Astrocyte (in vitro differentiated cells and primary cell): Measurements from ENCODE around the gene MRTFA. TPM values are rescaled to one million over a fixed set of nuclear protein-coding genes. Genes with fewer than 3 reads are reported as not detected.

Experiments used
- DNase-seq: peaks from one replicate; pipeline ENCODE4 v3.0.0-alpha.2; 2010; ENCODE audit warnings: low read depth
- FAIRE-seq: peaks from 2 replicates; lab custom pipeline; 2011; peaks lifted over from hg19 to GRCh38; lab: Jason Lieb, UNC
- H2AFZ ChIP-seq: 2 replicates; pipeline ENCODE4 v1.6.0; 2012; ENCODE audit warnings: low read depth, low read length, inconsistent platforms
- H3K27ac ChIP-seq: 2 replicates; pipeline ENCODE4 v1.5.1; 2011; ENCODE audit warnings: low read depth, low read length, inconsistent platforms
- H3K27me3 ChIP-seq: 2 replicates; pipeline ENCODE4 v1.6.0; 2011; ENCODE audit warnings: low read length, inconsistent platforms; ENCODE audit not compliant: insufficient read depth
- H3K36me3 ChIP-seq: 2 replicates; pipeline ENCODE4 v1.5.1; 2011; ENCODE audit warnings: low read length, inconsistent platforms; ENCODE audit not compliant: insufficient read depth
- H3K4me1 ChIP-seq: 2 replicates; pipeline ENCODE4 v1.5.1; 2011; ENCODE audit warnings: low read length, inconsistent platforms; ENCODE audit not compliant: insufficient read depth
- H3K4me2 ChIP-seq: 2 replicates; pipeline ENCODE4 v1.6.0; 2012; ENCODE audit warnings: low read length, inconsistent platforms
- H3K4me3 ChIP-seq: 2 replicates; pipeline ENCODE4 v1.5.1; 2011; ENCODE audit warnings: low read depth, mild to moderate bottlenecking, low read length, inconsistent platforms; ENCODE audit not compliant: insufficient read depth
- H3K79me2 ChIP-seq: 2 replicates; pipeline ENCODE4 v1.6.0; 2012; ENCODE audit warnings: mild to moderate bottlenecking, low read length, inconsistent platforms; ENCODE audit not compliant: insufficient read depth
- H3K9ac ChIP-seq: 2 replicates; pipeline ENCODE4 v1.6.0; 2012; ENCODE audit warnings: mild to moderate bottlenecking, low read length, inconsistent platforms
- H3K9me3 ChIP-seq: 2 replicates; pipeline ENCODE4 v1.5.1; 2012; ENCODE audit warnings: low read depth, mild to moderate bottlenecking, low read length, inconsistent platforms; ENCODE audit not compliant: insufficient read depth
- H4K20me1 ChIP-seq: 2 replicates; pipeline ENCODE4 v1.6.0; 2012; ENCODE audit warnings: low read length, inconsistent platforms; ENCODE audit not compliant: insufficient read depth
- H3K27ac Mint-ChIP-seq: one replicate; pipeline ENCODE4 v1.8.0; 2021; ENCODE audit warnings: mild to moderate bottlenecking, mixed read lengths; ENCODE audit not compliant: unreplicated experiment
- H3K27me3 Mint-ChIP-seq: one replicate; pipeline ENCODE4 v1.8.0; 2021; ENCODE audit warnings: low read depth, mixed read lengths; ENCODE audit not compliant: unreplicated experiment
- H3K36me3 Mint-ChIP-seq: one replicate; pipeline ENCODE4 v1.8.0; 2021; ENCODE audit warnings: low read depth, mixed read lengths; ENCODE audit not compliant: unreplicated experiment
- H3K4me1 Mint-ChIP-seq: one replicate; pipeline ENCODE4 v1.8.0; 2021; ENCODE audit warnings: low read depth, mixed read lengths; ENCODE audit not compliant: unreplicated experiment
- H3K4me3 Mint-ChIP-seq: one replicate; pipeline ENCODE4 v1.8.0; 2021; ENCODE audit warnings: mild to moderate bottlenecking, moderate library complexity, mixed read lengths; ENCODE audit not compliant: unreplicated experiment
- H3K9me3 Mint-ChIP-seq: one replicate; pipeline ENCODE4 v1.8.0; 2021; ENCODE audit warnings: mild to moderate bottlenecking, mixed read lengths; ENCODE audit not compliant: unreplicated experiment
- EZH2 ChIP-seq: IDR thresholded peaks from 2 replicates; pipeline ENCODE4 v1.6.1; 2012; ENCODE audit warnings: mild to moderate bottlenecking, low read length, inconsistent platforms; ENCODE audit not compliant: insufficient read depth
- total RNA-seq: library from RNA; stranded (reverse); gene quantifications from 2 replicates; pipeline ENCODE4 v1.2.1, GENCODE V29; 2021
- TF ChIP-seq, protein P1 (sequence below): IDR thresholded peaks from 2 replicates; pipeline ENCODE4 v1.5.1; 2011; ENCODE audit warnings: low read depth, mild to moderate bottlenecking, inconsistent platforms, low read length, moderate library complexity; ENCODE audit not compliant: insufficient read depth

The MRTFA gene
- total RNA-seq, 1 donor from 2014 or later = 74.3 TPM

DNA sequence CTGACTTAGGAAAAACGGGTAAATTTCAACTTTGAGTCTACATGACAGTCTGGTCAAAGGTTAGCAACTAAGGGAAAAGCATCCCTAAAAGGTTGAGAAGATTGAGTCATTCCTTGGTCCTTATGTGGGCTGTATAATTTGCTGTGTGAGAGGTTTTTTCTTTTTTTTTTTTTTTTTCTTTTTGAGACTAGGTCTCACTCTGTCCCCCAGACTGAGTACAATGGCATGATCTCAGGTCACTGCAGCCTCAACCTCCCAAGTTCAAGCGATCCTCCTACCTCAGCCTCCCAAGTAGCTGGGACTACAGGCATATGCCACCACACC, 101.4 kb downstream of the MRTFA start:
- Mint-ChIP-seq H3K9me3 (no peaks in the 10 kb centered on the region), H3K4me3 (no peak overlapping the region), H3K4me1 (peaks cover 31% of the 10 kb centered on the region), H3K36me3 (peaks cover 5% of the 10 kb centered on the region), H3K27ac (peak overlapping the region; percentile 95), H3K27me3 (no peaks in the 10 kb centered on the region)
- Histone ChIP-seq H3K4me2 (peak overlapping the region; percentile 88), H3K79me2 (peaks cover 62% of the 10 kb centered on the region), H2AFZ (no peak overlapping the region), H3K4me3 (no peak overlapping the region), H4K20me1 (peaks cover 19% of the 10 kb centered on the region), H3K4me1 (peaks cover 26% of the 10 kb centered on the region), H3K27me3 (no peaks in the 10 kb centered on the region), H3K36me3 (no peaks in the 10 kb centered on the region), H3K27ac (peak overlapping the region; percentile 81), H3K9me3 (no peaks in the 10 kb centered on the region), H3K9ac (peak overlapping the region; percentile 84)
- no peak for DNase-seq
- no peak for FAIRE-seq
- TF ChIP-seq EZH2 = no peak

DNA sequence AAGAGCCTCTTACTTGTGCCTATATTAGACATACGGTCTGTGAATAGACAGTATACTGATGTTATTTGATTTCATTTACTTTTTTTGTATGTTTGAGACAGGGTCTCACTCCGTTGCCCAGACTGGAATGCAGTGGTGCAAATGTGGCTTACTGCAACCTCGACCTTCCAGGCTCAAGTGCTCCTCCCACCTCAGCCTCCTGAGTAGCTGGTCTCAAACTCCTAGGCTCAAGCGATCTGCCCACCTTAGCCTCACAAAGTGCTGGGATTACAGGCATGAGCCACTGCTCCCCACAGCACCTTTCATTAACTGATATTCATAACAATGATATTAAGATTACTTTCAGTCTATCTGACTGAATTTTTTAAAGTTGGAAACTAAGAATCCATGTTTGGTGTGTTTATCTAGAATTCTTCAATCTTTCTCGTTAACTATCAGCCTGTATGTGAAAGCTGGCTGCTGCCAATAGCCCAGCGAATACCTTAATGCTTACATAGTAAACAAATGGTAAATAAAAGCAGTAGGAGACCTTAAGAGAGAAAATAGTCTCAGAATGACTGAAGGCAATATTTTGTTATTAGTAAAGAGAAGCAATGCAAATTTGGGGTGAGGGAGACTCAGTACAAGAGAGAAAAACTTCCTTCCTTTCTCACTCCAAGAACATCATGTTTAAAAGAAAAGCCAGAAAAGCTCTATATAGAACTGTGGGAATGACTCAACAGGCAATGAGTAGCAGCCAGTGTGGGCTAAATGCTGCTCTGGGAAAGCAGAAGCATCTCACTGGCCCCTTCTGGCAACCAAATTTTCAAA, 101.9 kb downstream of the MRTFA start:
- H4K20me1 ChIP-seq = peaks cover 19% of the 10 kb centered on the region
- no peaks in the 10 kb centered on the region for H3K9me3 Mint-ChIP-seq
- no peak overlapping the region for H2AFZ ChIP-seq
- H3K36me3 Mint-ChIP-seq = peaks cover 5% of the 10 kb centered on the region
- peak overlapping the region; percentile 13 for H3K4me3 ChIP-seq
- H3K27me3 Mint-ChIP-seq = no peaks in the 10 kb centered on the region
- H3K4me3 Mint-ChIP-seq = peak overlapping the region; percentile 93
- peak overlapping the region; percentile 95 for H3K27ac Mint-ChIP-seq
- no peaks in the 10 kb centered on the region for H3K27me3 ChIP-seq
- peaks cover 37% of the 10 kb centered on the region for H3K4me1 Mint-ChIP-seq
- FAIRE-seq (peak; percentile 20), DNase-seq (peak; percentile 67)
- TF ChIP-seq, protein P1, sequence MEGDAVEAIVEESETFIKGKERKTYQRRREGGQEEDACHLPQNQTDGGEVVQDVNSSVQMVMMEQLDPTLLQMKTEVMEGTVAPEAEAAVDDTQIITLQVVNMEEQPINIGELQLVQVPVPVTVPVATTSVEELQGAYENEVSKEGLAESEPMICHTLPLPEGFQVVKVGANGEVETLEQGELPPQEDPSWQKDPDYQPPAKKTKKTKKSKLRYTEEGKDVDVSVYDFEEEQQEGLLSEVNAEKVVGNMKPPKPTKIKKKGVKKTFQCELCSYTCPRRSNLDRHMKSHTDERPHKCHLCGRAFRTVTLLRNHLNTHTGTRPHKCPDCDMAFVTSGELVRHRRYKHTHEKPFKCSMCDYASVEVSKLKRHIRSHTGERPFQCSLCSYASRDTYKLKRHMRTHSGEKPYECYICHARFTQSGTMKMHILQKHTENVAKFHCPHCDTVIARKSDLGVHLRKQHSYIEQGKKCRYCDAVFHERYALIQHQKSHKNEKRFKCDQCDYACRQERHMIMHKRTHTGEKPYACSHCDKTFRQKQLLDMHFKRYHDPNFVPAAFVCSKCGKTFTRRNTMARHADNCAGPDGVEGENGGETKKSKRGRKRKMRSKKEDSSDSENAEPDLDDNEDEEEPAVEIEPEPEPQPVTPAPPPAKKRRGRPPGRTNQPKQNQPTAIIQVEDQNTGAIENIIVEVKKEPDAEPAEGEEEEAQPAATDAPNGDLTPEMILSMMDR = no peak
- no peak for TF ChIP-seq EZH2
- H3K36me3 ChIP-seq = no peaks in the 10 kb centered on the region
- peaks cover 63% of the 10 kb centered on the region for H3K79me2 ChIP-seq
- no peaks in the 10 kb centered on the region for H3K9me3 ChIP-seq
- peak overlapping the region; percentile 84 for H3K9ac ChIP-seq
- H3K4me1 ChIP-seq = peaks cover 32% of the 10 kb centered on the region
- peak overlapping the region; percentile 88 for H3K4me2 ChIP-seq
- H3K27ac ChIP-seq = peak overlapping the region; percentile 81

DNA sequence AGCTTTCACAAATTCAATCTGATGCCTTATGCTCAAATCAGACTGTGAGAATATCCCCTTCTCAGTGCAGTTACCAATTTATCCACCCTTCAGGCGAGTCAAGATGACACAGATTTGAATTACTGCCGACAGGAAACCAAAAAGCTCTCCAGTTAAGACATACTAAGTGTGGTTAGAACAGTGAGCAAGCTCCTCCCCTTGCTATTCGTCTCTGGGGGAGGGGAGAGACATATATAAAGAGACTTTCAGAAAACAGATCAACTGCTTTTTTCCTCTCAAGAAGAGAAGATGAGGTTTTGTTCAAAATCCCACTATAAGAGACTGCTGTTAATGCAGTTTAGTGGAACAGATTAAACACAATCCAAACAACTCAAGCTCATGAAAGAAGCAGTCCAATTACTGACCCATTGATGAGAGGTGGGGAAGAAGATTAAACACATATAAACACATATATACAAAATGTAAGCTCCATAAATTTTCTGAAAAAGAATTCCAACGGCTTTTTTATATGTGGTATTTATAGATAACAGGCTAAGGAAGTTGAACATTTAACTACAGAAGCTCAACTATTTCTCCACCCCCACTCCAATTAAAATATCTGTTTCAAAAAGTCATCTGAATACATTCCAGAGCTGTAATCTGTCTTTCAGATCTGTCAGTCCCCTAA, 102.7 kb downstream of the MRTFA start:
- H3K9ac ChIP-seq = peak overlapping the region; percentile 84
- H3K36me3 Mint-ChIP-seq = peaks cover 5% of the 10 kb centered on the region
- H3K27me3 Mint-ChIP-seq = no peaks in the 10 kb centered on the region
- peak overlapping the region; percentile 95 for H3K27ac Mint-ChIP-seq
- no peaks in the 10 kb centered on the region for H3K36me3 ChIP-seq
- H3K9me3 Mint-ChIP-seq = no peaks in the 10 kb centered on the region
- peaks cover 33% of the 10 kb centered on the region for H3K4me1 ChIP-seq
- peak overlapping the region; percentile 81 for H3K27ac ChIP-seq
- peaks cover 71% of the 10 kb centered on the region for H3K79me2 ChIP-seq
- H3K4me3 Mint-ChIP-seq = peak overlapping the region; percentile 93
- no peak overlapping the region for H2AFZ ChIP-seq
- DNase-seq = peak; percentile 77
- H3K4me3 ChIP-seq = peak overlapping the region; percentile 72
- peak; percentile 41 for FAIRE-seq
- no peaks in the 10 kb centered on the region for H3K27me3 ChIP-seq
- peaks cover 41% of the 10 kb centered on the region for H3K4me1 Mint-ChIP-seq
- H3K9me3 ChIP-seq = no peaks in the 10 kb centered on the region
- peaks cover 19% of the 10 kb centered on the region for H4K20me1 ChIP-seq
- peak overlapping the region; percentile 88 for H3K4me2 ChIP-seq
- TF ChIP-seq, protein P1 = no peak
- no peak for TF ChIP-seq EZH2
